Neural progenitor cell (in vitro differentiated cells): ENCODE data around the gene NEURL1.

Experiments
- EZH2 ChIP-seq: fragments of 200-600 bp; sonication (generic); IDR thresholded peaks from 2 replicates; pipeline ENCODE4 v1.6.1; 2017; ENCODE audit warnings: antibody characterized with exemption, mild to moderate bottlenecking, moderate library complexity
- TF ChIP-seq, protein P1 (sequence below): fragments of 200-600 bp; sonication (generic); IDR thresholded peaks from 2 replicates; pipeline ENCODE4 v1.5.1; 2017; ENCODE audit warnings: antibody characterized with exemption, mild to moderate bottlenecking

DNA sequence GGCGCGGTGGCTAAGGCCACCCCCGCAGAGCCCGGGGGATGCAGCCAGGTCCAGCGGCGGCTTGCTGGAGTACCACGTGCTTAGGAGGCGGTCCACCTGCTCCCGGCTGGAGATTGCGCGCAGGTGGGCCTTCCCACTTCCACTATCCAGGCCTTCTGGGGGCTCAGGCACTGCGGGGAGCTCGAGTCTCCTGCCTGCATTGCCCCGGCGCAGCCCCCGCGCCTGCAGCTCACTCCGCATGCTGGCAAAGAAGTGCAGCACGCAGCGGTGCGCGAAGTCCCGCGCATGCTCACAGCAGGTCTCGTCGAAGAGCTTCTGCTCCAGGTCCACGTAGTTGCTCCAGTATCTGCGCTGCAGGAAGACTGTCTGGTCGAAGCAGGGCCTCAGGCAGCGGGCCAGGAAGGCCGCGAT is 20.2 kb upstream of the NEURL1 start:
- TF ChIP-seq, protein P1, sequence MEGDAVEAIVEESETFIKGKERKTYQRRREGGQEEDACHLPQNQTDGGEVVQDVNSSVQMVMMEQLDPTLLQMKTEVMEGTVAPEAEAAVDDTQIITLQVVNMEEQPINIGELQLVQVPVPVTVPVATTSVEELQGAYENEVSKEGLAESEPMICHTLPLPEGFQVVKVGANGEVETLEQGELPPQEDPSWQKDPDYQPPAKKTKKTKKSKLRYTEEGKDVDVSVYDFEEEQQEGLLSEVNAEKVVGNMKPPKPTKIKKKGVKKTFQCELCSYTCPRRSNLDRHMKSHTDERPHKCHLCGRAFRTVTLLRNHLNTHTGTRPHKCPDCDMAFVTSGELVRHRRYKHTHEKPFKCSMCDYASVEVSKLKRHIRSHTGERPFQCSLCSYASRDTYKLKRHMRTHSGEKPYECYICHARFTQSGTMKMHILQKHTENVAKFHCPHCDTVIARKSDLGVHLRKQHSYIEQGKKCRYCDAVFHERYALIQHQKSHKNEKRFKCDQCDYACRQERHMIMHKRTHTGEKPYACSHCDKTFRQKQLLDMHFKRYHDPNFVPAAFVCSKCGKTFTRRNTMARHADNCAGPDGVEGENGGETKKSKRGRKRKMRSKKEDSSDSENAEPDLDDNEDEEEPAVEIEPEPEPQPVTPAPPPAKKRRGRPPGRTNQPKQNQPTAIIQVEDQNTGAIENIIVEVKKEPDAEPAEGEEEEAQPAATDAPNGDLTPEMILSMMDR: no peak
- no peak for TF ChIP-seq EZH2
